OCI-M2 (cell line): ENCODE measurements around the gene AK8.

Experiments
- DNase-seq: peaks from one replicate; lab custom pipeline; 2025; ENCODE audit not compliant: unreplicated experiment; lab: John Stamatoyannopoulos, UW

AK8 gene

DNA sequence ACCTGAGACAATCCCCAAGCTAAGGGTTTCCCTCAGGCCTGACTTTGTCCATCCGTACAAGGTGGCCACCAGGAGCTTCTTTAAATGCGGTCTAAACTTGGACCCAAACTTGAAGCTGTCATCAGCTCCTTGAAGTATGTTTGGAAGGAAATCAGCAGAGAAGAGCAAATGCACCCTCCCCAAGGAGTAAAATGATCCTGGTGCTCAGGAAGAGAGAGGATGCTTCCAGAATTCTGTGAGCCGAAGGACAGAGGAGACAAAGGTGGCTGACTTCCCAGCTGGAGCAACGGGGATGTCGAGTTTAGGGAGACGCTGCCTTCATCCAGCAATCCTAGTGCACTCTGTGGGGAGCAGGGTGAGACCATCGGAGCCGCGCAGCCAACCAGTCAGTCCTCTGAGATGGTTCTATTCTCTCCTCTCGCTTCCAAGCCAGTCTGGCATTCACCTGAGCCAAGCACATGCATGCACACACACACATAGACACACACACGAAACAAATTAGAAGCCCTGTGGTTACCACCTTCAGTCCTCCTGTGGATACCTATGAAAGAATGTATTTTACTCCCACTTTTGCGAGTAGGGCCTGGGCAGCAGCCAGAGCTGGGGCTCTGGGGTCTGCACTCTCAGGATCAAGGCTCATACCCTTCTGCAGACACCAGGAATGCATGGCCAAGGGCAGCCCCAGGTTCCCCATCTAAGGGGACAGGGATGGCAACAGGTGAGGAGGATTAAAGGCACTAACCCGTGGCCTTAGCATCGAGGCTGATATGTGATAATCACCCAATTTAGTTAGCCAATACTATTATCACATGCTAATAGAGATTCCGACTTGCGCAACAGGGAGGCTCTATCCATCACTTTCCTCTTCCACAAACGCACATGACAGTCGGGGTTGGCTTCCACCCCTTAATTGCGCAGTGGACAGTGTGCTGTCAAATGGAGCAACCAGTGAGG is 132.1 kb downstream of the AK8 start:
- DNase-seq = no peak

DNA sequence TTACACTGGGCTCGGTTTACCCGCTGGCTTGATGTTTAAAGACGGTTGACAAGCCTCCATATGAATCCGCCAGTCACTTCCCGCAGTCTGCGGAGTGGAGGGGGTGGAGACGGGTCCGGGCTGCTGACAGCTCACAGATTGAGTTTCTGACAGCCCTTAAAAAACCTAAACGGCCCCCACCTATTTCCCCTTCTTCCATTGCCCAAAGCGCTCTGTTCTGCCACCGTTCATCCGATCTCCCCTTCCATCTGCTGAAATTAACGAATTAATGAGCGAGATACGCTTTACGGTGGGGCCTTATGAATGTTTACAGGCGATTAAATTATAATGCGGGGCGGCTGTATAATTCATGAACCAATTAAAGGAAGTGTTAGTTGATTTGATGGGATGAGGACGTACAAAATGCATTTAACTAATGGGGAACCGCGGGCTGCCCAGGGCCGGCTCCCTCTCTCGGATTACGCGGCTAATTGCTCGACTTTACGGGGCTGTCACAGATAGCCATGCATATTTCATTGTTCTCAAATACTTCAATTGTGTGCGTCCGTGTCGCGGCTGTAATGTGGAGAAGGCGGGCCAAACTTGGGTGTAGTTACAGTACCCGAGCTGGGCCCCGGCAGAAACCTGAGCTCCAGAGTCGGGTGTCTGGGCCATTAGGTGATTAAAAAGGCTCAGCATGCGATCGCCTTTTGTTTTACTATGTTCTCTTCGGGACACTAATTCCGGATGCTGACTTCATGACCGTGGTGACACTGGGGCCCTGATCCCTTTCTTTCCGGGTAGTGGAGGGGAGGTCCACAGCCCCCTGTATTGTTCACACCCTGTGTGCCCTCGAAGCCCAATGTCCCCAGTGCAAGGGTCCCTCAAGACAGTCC is 133.0 kb downstream of the AK8 start:
- no peak for DNase-seq

DNA sequence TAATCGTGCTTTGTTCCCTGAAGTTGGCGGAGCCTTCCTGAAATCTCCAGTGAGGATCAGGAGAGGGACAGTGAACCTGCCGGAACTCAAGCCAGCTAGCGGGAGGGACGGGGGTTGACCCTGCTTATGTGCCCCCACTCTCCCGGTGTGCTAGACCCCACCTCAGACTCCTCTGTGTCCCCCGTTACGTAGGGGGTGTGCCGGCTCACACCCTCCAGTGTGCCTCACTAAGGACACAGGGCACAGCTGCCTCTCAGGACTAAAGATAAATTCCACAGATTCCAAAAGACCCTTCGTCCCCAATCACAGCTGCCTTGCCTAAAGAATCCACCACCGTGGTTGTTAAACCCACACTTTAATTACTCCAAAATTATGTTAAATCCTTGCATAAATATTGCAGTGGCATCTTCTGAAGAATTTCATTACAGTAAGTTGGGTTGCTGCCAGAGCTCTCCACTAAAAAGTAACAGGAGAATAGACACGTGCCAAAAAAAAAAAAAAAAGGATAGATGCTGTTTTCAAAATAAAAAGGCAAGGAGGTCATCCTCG is 134.1 kb downstream of the AK8 start:
- DNase-seq = no peak

DNA sequence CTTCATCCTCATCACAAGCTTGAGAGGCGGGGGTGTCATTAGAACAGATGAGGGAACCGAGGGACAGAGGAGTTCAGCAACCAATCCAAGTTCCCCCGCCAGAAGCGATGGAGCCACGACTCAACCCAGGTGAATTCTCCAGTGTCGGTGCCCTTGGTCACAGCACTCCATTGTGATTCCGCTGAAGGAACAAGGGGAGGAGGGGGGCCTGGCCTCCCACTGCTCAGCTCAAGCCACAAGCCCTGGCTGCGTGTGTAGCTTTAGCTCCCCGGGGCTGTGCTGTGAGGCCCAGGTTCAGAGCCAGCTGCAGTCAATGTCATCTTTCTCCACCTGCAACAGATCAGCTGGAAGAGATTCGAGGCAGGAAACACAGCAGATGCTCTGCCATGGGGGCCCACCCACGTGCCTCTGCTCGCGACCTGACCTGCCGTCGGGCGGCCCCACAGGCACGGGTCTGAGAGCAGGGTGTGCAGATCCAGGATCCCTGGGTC is 135.2 kb downstream of the AK8 start:
- DNase-seq = no peak

DNA sequence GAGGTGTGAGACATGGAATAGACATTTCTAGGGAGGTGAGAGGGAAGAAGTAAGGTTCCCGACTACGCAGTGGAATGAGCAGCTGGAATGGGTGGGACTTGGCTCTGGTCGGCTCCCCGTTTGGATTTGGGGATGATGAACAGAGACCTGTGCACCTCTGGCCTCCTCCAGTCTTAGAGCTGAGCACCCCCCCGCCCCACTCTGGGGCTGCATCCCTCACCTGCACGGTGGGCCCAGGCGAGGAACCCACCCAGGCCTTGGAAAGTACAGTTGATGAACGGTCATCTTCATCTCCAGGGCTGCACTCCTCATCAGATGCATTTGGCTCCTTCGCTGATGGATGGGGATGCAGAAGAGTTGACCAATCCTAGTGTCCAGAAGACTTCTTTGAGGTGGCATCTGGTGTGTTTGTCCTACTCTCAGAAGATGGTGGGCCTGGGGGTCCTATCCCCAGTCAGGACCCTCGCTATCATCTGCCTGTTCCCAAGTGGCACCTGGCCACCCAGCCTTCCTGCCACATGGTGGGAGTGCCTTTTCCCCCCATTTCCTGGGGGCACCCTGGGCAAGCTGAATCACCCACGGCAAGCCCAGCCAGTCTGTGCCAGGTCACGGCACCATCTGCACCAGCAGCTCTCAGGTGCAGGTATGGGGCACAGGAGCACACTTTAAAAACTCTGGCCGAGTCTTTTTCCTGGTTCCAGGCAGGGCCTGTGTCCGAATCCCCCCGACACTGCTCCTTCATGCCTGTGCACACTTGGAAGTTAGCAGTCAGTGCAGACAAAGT is 137.4 kb downstream of the AK8 start:
- no peak for DNase-seq

DNA sequence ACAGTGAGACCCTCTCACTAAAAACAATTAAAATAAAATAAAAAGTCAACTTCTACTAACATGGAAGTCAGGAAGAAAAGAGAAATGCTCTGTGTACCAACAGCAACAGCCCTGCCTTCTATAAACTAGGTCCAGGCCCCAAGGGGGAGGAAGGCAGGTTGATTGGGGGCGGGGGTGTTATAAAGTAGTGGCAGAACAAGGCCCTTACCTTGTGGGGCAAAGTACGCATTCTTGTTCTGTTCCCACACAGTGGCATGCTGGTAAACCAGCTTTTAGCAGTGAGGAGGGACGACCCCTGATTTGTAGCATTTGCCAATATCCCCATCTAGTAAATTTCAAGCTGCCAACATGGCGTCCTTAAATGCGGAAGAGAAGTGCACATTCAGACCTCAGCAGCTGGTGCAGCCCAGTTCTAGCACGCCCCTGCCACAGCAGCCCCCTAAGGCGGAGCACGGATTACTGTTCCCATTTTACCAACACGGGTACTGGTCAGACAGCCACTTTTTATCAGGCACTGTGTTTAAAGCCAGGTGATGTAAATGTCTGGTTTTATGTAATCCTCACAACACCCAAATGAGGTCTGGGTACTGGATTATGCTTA is 138.3 kb downstream of the AK8 start:
- DNase-seq = no peak

DNA sequence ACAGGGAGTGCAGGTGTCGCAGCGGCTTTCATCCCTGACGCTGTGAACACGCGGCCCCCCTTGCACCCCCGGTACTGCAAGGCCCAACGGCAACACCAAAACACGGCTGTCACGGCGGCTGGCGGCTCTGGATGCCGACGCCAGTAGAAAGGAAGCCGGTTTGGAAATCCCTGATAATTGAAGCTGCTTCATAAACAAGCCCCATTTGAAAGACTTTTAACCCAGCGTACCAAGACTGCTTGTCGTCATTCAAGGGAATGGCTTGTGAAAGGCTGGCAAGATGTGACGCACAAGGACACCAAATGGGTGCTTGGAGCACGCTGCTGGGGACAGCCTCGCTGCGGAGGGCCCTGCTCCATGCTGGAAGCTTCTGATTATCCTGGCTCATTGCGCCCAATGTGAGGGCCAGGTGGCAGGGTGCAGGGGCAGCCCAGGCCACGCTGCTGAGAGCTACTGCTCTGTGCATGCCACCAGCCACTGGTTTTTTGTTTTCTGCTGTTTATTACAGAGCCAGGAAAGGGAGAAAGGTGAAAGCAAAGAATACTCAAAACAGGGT is 144.7 kb downstream of the AK8 start:
- no peak for DNase-seq

DNA sequence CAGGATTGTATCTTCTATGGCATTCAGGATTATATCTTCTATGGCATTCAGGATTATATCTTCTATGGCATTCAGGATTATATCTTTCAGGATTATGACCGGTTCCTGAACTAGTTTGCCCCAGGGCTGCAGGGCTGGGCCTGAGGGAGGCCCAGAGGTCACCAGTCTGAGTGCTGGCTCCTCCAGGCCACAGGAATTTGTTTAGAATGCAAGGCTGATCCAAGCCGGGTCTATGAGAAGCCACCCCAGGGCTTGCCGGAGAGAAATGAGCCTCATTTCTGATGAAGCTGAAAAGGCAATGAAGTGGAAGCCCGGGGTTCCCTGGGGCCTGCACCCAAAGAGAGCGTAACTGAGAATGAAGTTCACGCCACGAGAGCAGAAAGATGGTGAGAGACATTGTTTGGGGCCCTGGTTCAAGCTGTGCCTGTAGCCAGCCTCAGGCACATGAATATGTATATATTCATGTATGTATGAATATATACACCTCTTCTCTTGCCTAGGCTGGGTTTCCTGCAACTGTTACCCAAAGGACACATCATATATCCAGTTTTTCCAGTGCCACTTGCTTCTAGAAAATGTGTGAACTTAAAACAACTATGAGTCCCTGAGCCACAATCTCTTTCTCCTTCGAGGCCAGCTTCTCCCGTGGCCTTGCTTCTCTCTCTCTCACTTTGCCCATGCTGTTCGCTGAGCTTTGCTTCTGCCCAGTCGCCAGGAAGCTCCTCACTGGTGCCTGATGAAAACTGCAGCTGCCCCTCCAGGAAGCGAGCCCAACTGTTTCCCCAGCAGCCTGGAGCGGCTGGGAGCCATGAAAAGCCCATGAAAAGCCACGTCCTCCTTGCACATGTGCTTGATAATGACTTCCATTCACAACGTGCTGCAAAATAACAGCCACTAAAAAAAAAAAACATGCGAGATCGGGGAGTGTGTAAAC is 145.5 kb downstream of the AK8 start:
- no peak for DNase-seq

DNA sequence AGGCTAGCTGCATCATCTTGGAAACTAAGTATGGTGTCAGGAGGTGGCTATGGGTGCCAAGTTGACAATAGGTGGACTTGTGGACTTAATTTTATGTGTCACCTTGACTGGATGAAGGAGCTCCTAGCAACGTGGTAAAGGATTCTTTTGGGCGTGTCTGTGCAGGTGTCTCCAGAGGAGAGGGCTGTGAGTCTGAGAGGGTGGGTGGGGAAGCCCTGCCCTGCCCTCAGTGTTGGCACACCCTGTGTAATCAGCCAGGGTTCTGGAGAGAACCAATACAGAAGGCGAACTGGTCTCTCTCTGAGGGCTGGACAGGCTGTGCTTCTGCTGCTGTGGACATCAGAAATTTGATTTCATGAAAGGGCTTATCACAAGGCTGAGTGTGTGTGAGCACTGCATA is 146.9 kb downstream of the AK8 start:
- DNase-seq = no peak

DNA sequence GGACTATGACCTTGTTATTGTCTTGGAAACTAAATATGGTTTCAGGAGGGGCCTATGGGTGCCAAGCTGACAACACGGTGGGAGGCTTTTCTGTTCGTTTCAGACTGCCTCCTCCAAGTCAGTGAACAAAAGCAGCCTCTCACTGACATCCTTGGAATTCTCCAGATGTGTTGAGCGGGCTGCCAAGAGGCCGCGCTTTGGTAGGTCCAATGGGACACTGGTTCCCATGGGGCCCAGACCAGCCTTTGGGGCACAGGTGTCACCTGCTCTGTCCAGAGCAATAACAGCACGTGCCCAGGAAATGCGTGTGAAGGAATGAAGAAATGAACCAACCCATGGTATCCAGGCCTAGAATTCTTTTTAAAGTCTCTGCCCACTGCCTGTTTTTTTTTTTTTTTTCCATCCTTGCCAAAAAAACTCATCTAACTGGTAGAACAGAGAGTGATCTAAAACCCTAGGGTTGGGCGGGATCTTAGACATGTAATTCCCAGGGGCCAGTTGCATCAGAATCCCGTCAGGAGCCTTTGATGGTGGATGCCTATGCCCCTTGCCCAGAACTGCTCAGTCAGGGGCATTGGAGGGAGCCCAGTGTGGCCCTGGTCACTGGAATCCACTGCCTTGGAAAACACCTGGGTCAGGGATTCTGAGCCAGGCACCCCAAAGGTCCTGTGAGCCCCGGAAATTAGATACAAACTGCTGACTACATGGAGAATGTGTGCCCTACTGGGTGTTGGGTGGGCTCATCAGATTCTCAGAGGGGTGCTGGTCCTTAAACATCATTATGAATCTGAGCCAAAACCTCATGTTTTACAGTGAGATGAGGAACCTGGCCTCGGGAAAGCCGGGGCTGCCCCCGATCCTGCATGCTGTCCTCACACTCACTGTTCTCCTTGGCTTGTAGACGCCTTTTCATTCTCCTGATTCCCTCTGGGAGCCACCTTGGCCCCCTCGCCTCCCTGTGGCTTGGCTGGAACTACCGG is 147.7 kb downstream of the AK8 start:
- no peak for DNase-seq

DNA sequence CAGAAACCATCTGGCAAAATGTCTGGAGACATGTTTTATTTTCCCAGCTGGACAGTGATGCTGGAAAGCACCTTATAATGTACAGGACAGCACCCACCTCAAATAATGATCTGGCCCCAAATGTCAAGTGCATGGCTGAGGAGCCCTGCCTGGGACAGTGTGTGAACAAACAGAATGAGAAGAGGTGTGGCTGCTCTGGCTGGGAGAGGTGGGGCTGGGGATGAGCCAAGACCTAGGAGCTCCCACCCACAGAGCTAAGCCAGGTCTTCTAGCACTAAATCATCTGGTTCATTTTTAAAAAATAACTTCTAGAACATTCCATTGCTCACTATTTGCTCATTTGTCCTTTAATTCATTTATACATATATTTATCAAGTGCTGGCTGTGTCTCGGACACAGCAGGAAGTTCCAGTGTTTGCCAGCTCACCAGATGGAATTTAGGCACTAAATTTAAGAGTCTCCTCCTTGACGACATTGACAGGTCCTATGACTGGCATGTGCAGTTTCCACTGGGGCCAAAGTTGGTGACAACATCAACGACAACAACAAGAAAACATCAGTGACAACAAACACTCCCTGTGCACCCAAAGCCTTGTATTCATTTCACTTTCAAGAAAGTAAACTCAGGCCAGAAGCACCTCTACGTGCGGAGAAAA is 148.7 kb downstream of the AK8 start:
- no peak for DNase-seq

DNA sequence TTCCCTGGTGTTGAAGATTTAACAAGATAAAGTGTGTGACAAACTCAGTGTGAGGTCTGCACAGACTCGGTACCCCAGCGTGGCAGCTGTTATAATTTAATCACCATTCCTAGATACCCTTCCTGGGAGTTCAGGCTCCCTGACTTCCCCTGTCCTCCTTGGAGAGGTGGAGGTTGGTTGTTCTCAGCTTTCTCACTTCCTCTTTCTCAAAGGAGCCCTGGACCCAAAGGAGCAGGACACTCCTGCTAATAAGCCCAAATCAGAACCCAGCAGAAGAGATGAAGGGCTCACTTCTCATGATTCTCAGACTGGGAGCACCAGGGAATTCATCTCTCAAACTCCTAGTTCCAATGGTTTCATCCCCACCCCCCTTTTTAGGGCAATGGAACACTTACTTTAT is 149.6 kb downstream of the AK8 start:
- no peak for DNase-seq

DNA sequence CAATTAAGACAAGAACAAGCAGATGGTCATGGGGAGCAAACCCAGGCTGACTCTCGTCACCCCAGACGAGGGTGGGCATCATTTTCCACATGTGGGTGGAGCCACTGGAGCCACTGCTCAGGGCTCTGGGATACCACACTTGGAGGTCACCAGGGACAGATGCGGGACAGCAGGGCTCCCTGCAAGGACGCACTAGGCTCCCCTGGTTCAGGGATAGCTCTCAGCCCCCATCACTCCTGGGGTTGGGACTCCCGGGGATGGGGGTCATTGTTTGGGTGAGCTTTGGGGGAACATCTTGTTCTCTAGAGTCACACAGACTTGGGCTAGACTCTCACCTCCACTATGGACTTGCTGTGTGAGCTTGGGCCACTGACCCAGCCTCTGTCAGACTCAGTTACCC is 150.0 kb downstream of the AK8 start:
- no peak for DNase-seq

DNA sequence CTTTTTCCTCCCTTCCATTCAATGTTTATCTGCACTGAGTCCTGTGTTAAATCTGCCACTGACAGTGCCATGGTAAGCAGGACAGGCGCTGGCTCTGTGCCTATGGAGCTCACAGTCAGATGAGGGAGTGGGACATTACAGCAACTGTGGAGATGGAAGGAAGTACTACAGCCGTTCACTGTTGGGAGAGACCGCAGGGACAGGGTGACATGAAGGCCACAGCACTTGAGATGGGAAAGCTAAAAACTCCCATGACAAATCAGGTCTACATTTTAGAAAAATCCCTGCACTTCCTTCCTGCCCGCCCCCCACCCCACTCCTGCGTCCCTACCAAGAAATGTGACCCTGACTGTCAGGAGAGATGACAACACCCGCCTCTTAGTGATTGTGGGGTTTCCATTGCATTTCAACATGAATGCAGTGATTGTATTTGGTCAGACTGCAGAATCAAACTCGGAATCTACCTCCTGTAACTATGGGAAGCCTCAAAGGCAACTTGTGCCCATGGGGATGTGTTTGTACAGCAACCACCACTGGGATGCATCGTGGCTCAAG is 151.4 kb downstream of the AK8 start:
- DNase-seq = no peak

DNA sequence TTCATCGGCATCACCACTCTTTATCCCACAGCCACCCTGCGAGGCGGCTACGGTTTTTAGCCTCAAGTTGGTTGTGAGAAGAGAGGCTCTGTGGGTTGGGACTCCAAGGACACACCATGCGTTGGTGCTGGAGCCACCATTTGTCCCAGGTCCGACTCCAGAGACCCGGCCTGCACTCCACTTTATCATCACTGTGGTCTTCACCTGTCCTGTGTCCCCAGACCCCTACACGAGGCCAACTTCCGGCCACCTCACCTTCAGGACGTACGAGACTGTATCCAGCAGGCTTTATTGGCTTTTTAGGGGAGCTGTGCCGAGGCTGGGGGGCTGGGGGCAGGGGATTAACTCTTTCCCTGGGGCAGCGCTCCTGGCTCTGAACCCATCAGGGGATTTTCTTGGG is 152.8 kb downstream of the AK8 start:
- no peak for DNase-seq

DNA sequence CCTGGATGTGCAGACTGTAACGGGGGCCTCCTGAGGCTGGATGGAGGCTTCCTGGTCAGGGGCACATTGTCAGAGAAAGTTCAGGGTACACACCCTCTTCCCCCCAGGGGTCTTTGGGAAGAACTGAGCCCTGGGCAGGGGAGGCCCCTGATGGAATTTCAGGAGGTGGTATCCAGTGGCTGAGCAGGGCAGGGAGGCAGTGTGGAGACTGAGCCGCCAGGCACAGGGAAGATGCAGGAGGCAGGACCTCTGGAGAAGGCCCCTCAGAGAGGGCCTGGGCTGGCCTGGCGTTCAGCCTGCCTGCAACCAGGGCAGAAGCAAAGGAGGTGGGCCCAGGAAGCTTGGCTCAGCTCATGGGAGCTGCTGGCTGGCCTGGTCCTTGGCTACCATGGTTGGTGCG is 154.3 kb downstream of the AK8 start:
- no peak for DNase-seq

DNA sequence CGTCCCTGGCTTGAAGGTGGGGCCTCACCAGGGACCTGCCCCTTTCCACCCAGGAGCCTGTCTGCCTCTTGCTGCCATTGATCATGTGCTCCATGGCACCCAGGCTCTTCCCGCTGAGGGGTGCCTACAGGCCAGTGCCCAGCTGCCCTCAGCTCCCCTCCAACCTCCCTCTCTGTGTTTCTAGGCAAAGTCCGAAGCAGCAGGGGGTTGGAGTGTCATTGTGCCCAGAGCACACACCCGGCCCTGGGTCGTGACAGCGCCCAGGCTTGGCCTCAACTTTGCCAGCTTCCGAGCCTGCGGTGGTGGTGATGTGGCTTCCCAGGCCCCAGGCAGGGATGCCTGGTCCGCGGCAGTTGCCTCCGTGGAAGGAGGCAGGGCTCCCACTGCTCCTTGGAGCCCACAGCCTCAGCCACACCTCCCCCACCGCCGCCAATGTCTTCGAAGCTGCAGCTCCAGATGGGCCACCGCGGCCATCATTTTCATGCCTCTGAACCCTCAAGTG is 155.5 kb downstream of the AK8 start:
- DNase-seq = no peak
